HEK293T (cell line): ENCODE results near the gene SOCS7.

Experiments
- CTCF ChIA-PET: fragments of 350-600 bp; formaldehyde crosslinking; extraction: SDS; loops from one replicate; lab custom pipeline; 2021; ENCODE audit warnings: antibody characterized with exemption, inconsistent platforms; lab: Yijun Ruan, JAX
- POLR2A ChIA-PET: fragments of 350-600 bp; formaldehyde crosslinking; extraction: SDS; loops from one replicate; lab custom pipeline; 2020; ENCODE audit warnings: antibody characterized with exemption, inconsistent platforms; lab: Yijun Ruan, JAX
- DNase-seq: peaks from one replicate; pipeline ENCODE4 v3.0.0; 2012; ENCODE audit warnings: mixed read lengths; ENCODE audit errors: extremely low spot score
- ARNT ChIP-seq: fragments of 450-650 bp; IDR thresholded peaks from 2 replicates; pipeline ENCODE4 v1.6.1; 2017; ENCODE audit warnings: mild to moderate bottlenecking
- BHLHE40 ChIP-seq: fragments of 450-650 bp; IDR thresholded peaks from 2 replicates; pipeline ENCODE4 v1.6.1; 2016; ENCODE audit warnings: mild to moderate bottlenecking, moderate library complexity, borderline replicate concordance
- CTBP1 ChIP-seq: fragments of 450-650 bp; IDR thresholded peaks from 2 replicates; pipeline ENCODE4 v1.6.1; 2016; ENCODE audit warnings: borderline replicate concordance
- ELF4 ChIP-seq: fragments of 450-650 bp; IDR thresholded peaks from 2 replicates; pipeline ENCODE4 v1.6.1; 2017; ENCODE audit warnings: antibody characterized with exemption
- FOXA1 ChIP-seq: fragments of 450-650 bp; IDR thresholded peaks from 2 replicates; pipeline ENCODE4 v1.6.1; 2016; ENCODE audit warnings: mild to moderate bottlenecking
- FOXK2 ChIP-seq: fragments of 450-650 bp; IDR thresholded peaks from 2 replicates; pipeline ENCODE4 v1.6.1; 2016; ENCODE audit warnings: mild to moderate bottlenecking
- FOXM1 ChIP-seq: fragments of 450-650 bp; IDR thresholded peaks from 2 replicates; pipeline ENCODE4 v1.6.1; 2017; ENCODE audit warnings: mild to moderate bottlenecking, borderline replicate concordance
- HDGF ChIP-seq: fragments of 450-650 bp; IDR thresholded peaks from 2 replicates; pipeline ENCODE4 v1.6.1; 2017; ENCODE audit warnings: antibody characterized with exemption, borderline replicate concordance
- L3MBTL2 ChIP-seq: fragments of 450-650 bp; conservative IDR thresholded peaks from 2 replicates; pipeline ENCODE4 v1.6.1; 2016; ENCODE audit warnings: mild to moderate bottlenecking
- LEF1 ChIP-seq: fragments of 450-650 bp; IDR thresholded peaks from 2 replicates; pipeline ENCODE4 v1.6.1; 2017; ENCODE audit warnings: mild to moderate bottlenecking, borderline replicate concordance
- NFRKB ChIP-seq: fragments of 450-650 bp; IDR thresholded peaks from 2 replicates; pipeline ENCODE4 v1.6.1; 2016; ENCODE audit warnings: mild to moderate bottlenecking, moderate library complexity
- PKNOX1 ChIP-seq: fragments of 450-650 bp; IDR thresholded peaks from 2 replicates; pipeline ENCODE4 v1.6.1; 2016
- SP1 ChIP-seq: fragments of 450-650 bp; IDR thresholded peaks from 2 replicates; pipeline ENCODE4 v1.6.1; 2017
- SUZ12 ChIP-seq: fragments of 450-650 bp; IDR thresholded peaks from 2 replicates; pipeline ENCODE4 v1.6.1; 2016; ENCODE audit warnings: mild to moderate bottlenecking
- TARDBP ChIP-seq: fragments of 450-650 bp; IDR thresholded peaks from 2 replicates; pipeline ENCODE4 v1.6.1; 2016
- ZNF384 ChIP-seq: fragments of 450-650 bp; IDR thresholded peaks from 2 replicates; pipeline ENCODE4 v1.6.1; 2016

Gene SOCS7

GRCh38 chr17:38428112-38428642 is 76.5 kb downstream of the SOCS7 start, which contains the start of gene ARHGAP23:
ARHGAP23 (plus strand) TSS chr17:38428464; CDS start chr17:38428486, 22 bp downstream.
- CTCF ChIA-PET, result no interaction called here
- TF ChIP-seq BHLHE40 (no peak), L3MBTL2 (no peak), CTBP1 (no peak), FOXK2 (no peak), HDGF (no peak), ZNF384 (no peak), TARDBP (no peak), SP1 (no peak), PKNOX1 (no peak), LEF1 (no peak), NFRKB (no peak), FOXA1 (no peak), ELF4 (no peak), SUZ12 (no peak)
- POLR2A ChIA-PET, result no interaction called here
- DNase-seq, result no peak

- ChIA-PET CTCF (no interaction called here), POLR2A (no interaction called here)
- DNase-seq, result no peak
- no peak for TF ChIP-seq CTBP1
- no peak for TF ChIP-seq ZNF384
- no peak for TF ChIP-seq ARNT
- no peak for TF ChIP-seq FOXM1
- no peak for TF ChIP-seq LEF1
- no peak for TF ChIP-seq SP1
- no peak for TF ChIP-seq HDGF
- no peak for TF ChIP-seq L3MBTL2
- no peak for TF ChIP-seq PKNOX1
- no peak for TF ChIP-seq NFRKB
- TF ChIP-seq ELF4, result no peak
- no peak for TF ChIP-seq FOXK2
- no peak for TF ChIP-seq SUZ12
- no peak for TF ChIP-seq TARDBP
- TF ChIP-seq FOXA1, result no peak
Observed at GRCh38 chr17:38428643-38429371, 77.2 kb downstream of the SOCS7 start.

- no peak for DNase-seq
- ChIA-PET CTCF (no interaction called here), POLR2A (no interaction called here)
- TF ChIP-seq L3MBTL2 (no peak), ZNF384 (no peak), FOXM1 (no peak), NFRKB (no peak), HDGF (no peak), SUZ12 (no peak), PKNOX1 (no peak), FOXA1 (no peak), FOXK2 (no peak), ARNT (no peak), CTBP1 (no peak), ELF4 (no peak)
Observed at GRCh38 chr17:38429476-38430100, 77.9 kb downstream of the SOCS7 start.

GRCh38 chr17:38430316-38430715 is 78.7 kb downstream of the SOCS7 start:
- POLR2A ChIA-PET, result no interaction called here
- DNase-seq, result no peak
- CTCF ChIA-PET, result no interaction called here
- TF ChIP-seq L3MBTL2, result no peak
- no peak for TF ChIP-seq TARDBP
- no peak for TF ChIP-seq ELF4
- TF ChIP-seq SP1, result no peak
- TF ChIP-seq CTBP1, result no peak
- TF ChIP-seq HDGF, result no peak
- TF ChIP-seq FOXM1, result no peak
- no peak for TF ChIP-seq BHLHE40
- TF ChIP-seq FOXK2, result no peak
- TF ChIP-seq NFRKB, result no peak
- no peak for TF ChIP-seq PKNOX1
- TF ChIP-seq FOXA1, result no peak
- TF ChIP-seq ARNT, result no peak
- TF ChIP-seq SUZ12, result no peak
- no peak for TF ChIP-seq LEF1
- TF ChIP-seq ZNF384, result no peak

DNA sequence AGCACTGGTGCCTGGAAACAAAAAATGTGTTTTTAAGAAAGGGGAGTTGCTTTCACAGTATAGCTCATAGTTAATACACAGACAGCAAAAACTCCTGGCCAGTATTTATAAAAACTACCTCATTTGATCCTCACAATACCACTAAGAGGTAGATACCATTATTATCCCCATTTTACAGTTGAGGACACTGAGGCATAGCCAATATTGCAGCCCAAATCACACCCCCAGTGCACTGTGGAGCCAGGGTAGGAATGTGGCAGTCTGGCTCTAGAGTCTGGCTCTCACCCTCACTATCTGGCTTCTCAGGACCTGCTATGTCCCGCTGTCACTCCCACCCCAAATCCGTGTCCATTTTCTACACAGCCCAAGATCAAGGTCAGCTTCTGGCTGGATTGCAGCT is 79.2 kb downstream of the SOCS7 start:
- CTCF ChIA-PET, result no interaction called here
- TF ChIP-seq FOXM1 (no peak), SP1 (no peak), ELF4 (no peak), FOXA1 (no peak), HDGF (no peak), TARDBP (no peak), LEF1 (no peak)
- no peak for DNase-seq
- POLR2A ChIA-PET, result no interaction called here
